AML-193 (cell line): ENCODE data around the gene CYSTM1.
"Not testable (repeated sequence)": the region's sequence is repeated elsewhere in the genome, so short reads cannot be mapped to it uniquely, and the experiment has no call there.

Experiments
- DNase-seq, 2 experiments: peaks; one replicate each; lab custom pipeline; 2025; lab: John Stamatoyannopoulos, UW

Gene CYSTM1

DNA sequence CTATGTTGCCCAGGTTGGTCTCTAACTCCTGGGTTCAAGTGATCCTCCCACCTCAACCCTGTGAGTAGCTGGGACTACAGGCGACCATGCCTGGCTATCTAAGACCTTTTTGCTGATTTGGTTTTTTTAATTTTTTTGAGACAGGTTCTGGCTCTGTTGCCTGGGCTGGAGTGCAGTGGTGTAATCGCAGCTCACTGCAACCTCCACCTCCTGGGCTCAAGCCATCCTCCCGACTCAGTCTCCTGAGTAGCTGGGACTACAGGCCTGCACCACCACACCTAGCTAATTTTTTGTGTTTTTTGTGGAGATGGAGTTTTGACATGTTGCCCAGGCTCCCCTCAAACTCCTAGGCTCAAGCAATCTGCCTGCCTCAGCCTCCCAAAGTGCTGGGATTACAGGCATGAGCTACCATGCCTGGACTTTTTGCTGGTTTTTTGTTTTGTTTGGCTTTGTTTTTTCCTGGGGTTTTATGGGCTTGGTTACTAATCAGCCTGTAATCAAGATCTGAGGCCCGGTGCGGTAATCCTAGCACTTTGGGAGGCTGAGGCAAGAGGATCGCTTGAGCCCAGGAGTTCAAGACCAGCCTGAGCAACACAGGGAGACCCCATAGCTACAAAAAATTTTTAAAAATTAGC, 3.6 kb downstream of the CYSTM1 start:
- DNase-seq, result no peak

DNA sequence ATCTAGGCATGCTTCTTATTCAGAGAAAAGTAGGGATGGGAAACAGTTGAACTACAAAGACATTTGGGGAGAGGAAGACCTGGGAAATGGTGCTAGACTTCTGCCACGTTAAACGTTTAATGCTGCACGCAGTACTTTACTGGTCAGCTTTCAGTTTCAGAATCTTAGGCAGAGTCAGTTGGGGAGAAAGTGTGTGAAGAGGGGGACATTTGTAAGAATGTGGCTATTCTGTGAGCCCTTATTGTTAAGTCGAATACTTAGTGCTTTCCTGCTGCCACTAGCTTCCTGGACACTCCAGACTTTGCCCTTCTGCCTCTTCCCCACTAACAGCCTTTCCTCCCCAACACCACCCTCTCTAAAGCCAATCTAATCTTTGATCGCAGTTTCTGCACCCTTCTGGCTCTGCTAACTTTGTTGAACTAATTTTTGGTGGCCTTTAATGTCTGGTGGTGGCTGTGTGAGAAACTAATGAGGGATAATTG, 6.1 kb downstream of the CYSTM1 start:
- no peak for DNase-seq

DNA sequence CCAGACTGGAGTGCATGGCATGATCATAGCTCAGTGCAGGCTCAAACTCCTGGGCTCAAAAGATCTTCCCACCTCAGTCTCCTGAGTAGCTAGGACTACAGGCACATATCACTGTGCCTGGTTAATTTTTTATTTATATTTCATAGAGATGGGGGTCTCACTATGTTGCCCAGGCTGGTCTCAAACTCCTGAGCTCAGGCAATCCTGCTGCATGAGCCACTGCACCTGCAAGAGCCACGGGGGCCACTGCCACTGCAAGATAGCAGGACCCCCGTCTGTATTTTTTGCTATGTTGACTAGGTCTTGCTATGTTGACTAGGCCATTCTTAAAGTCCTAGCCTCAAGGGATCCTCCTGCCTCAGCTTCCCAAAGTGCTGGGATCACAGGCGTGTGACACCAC, 6.5 kb downstream of the CYSTM1 start:
- no peak for DNase-seq

GRCh38 chr5:140182075-140182711, 7.2 kb downstream of the CYSTM1 start:
- DNase-seq, result no peak

DNA sequence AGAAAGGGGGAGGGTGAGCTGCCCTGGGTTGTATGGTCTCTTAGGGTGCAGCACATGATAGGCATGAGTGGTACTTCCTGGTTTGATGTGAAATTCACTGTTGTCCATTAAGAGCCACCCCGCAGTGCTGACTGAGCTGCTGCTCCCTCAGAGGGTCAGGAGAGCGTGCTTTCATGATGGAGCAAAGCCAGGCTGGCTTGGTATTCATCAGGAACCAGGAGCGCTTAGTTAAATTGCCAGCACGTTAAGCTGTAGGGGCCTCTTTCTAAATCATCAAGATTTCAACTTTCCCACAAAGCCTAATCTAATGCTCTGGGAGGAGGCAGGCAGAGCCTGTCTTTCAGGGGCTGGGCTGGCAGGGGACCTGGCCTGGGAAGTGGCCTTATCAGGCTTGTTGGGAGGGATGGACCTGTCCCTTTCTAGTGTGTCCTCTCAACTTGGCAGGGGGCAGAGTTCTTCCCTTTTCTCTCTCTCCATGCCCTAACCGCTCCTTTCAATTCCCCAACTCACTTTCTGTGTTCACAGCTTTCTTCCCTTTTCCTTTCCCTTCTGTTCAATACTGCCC, 7.9 kb downstream of the CYSTM1 start:
- DNase-seq, result no peak

- no peak for DNase-seq
These were observed 10.4 kb downstream of the CYSTM1 start for GRCh38 chr5:140185409-140185808.

- no peak for DNase-seq
These were observed 11.3 kb downstream of the CYSTM1 start for GRCh38 chr5:140186267-140186671.

- no peak for DNase-seq
These were observed 14.3 kb downstream of the CYSTM1 start for GRCh38 chr5:140189253-140189652.

DNA sequence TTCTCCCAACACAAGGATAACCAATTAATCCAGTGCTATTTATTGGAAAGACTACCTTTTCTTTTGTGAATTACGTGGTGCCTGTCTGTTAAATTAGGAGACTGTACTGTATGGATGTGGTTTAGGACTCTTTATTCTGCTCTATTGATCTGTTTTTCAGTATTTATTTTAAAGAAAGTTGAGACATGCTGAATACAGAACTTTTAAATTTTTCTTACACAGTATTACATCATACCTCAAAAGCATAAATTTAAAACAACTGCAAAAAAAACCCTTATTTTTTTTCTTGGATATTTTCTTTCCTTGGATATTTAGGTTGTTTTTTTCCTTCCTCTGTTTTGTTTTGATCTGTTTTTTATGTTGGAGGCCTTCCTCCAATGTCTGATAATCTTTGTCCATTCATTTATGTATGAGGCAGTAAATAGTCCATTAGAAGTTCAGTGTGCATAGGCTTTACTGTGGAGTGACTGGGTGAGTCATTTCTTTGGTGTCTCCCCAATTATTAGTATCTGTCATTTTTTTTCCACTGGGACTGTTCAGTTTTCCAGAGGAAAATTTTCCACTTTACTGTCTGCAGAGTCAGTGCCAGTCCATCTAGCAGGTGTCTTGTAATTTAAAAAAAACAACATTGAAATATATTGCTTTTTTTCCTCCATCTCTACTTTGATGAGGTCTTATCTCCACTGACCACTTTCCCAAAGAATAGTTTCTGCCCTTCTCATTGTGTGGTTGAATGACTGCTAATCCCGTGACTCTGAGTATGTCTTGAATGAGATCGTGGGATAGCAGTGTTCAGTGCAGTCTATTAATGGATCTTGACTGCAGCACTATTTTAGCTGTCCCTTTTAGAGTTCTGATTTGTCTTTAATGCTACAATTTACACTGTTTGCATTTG, 15.2 kb downstream of the CYSTM1 start:
- DNase-seq, result no peak

DNA sequence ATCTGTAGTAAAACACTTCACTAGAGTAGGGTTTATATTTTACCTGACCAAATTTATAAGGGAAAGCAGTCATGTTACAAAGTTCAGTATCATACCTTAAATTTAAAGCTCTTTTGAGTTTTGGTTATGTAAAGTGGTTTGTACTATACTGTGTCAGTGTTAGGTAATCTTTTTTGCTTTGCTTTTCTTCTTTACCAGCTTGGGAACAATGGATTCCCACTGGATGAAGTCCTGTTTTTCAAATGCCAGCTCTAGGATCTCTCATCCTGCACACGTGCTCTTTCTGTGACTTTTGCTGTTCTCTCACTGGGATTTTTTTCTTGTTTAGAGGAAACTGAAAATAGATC, 15.9 kb downstream of the CYSTM1 start:
- no peak for DNase-seq

DNA sequence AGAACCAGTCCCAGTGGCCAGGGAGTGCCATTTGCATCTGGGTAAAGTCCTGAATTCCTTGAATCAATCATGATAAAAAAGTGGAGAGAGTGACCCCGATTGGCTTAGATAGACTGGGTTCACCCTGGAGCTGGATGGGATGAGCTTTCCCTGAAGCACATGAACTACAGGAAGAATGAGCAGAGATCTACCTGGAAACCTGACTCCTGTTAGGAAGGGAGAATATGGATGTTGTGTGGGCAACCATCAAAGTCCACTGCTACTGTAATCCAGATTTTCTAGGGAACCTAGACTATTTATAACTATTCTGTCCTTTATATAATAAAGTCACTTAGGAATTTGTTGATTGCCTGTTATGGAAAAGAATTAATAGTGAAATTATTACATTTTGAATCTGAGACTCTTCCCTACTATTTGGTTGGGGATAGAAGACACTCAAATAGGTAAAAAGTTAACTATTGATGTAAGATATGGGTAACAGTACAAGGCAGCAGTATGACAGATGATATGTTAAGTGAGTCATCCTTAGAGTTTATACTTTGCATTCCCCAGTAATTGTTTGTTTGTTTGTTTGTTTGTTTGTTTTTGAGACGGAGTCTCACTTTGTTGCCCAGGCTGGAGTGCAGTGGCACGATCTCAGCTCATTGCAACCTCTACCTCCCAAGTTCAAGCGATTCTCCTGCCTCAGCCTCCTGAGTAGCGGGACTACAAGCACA, 17.9 kb downstream of the CYSTM1 start:
- DNase-seq, result no peak

GRCh38 chr5:140194662-140195061, 19.7 kb downstream of the CYSTM1 start:
- no peak for DNase-seq

DNA sequence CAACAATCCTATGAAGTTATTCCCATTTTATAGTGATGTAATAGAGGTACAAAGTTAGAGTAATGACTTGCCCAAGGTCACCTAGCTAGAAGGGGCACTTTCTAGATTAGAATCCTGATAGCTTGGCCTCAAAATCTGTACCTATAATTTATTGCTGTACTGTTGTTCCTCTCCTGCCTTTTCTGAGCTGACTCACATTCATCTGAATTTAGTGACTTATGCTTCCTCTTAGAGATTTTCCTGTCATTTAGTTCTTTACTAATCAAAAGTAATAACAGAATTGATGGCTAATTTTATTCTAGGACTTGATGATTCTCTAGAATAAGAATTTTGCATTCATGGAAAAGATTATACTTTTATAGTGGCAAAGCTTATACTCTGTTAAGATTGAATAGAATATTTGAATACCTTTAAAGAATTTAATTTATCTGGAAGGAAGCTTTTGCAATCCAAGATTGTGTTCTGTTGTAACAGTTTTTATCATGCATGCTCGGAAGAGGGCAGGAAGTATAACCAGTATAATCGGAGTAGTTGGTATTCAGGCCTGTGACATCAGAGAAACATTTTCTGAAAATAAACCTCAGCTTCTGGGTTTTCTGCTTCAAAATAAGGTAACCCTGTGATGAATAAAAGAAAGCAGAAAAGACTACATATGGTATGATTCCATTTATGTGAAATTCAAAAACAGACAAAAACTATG, 21.3 kb downstream of the CYSTM1 start:
- peak; percentile 9 to 18 for DNase-seq

GRCh38 chr5:140197023-140197422, 22.0 kb downstream of the CYSTM1 start:
- no peak for DNase-seq

- not testable (repeated sequence) for DNase-seq
These were observed 23.9 kb downstream of the CYSTM1 start for GRCh38 chr5:140198915-140199314.

- no peak for DNase-seq
These were observed 27.1 kb downstream of the CYSTM1 start for GRCh38 chr5:140202078-140202477.

- no peak for DNase-seq
These were observed 27.6 kb downstream of the CYSTM1 start for GRCh38 chr5:140202610-140203009.

GRCh38 chr5:140205216-140205615, 30.2 kb downstream of the CYSTM1 start:
- DNase-seq, result peak; percentile 54 to 68

- no peak for DNase-seq
These were observed 31.0 kb downstream of the CYSTM1 start for GRCh38 chr5:140205952-140206351.

GRCh38 chr5:140207250-140207964, 32.4 kb downstream of the CYSTM1 start:
- DNase-seq, result no peak

DNA sequence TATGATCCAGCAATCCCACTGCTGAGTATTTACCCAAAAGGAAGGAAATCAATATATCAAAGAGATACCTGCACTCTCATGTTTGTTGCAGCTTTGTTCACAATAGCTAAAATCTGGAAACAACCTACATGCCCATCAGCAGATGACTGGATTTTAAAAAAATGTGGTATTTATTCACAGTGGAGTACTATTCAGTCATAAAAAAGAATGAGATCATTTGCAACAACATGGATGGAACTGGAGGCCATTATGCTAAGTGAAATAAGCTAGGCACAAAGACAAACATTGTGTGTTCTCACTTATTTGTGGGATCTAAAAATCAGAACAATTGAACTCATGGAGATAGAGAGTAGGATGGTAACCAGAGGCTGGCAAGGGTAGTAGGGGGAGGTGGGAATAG, 33.1 kb downstream of the CYSTM1 start:
- DNase-seq, result no peak
